Measurements from ENCODE around the gene AKR1A1. TPM values are rescaled to one million over a fixed set of nuclear protein-coding genes. Genes with fewer than 3 reads are reported as not detected.

AKR1A1 gene
- polyA plus RNA-seq, 3 donors, result 219 to 245 (median 219) TPM

DNA sequence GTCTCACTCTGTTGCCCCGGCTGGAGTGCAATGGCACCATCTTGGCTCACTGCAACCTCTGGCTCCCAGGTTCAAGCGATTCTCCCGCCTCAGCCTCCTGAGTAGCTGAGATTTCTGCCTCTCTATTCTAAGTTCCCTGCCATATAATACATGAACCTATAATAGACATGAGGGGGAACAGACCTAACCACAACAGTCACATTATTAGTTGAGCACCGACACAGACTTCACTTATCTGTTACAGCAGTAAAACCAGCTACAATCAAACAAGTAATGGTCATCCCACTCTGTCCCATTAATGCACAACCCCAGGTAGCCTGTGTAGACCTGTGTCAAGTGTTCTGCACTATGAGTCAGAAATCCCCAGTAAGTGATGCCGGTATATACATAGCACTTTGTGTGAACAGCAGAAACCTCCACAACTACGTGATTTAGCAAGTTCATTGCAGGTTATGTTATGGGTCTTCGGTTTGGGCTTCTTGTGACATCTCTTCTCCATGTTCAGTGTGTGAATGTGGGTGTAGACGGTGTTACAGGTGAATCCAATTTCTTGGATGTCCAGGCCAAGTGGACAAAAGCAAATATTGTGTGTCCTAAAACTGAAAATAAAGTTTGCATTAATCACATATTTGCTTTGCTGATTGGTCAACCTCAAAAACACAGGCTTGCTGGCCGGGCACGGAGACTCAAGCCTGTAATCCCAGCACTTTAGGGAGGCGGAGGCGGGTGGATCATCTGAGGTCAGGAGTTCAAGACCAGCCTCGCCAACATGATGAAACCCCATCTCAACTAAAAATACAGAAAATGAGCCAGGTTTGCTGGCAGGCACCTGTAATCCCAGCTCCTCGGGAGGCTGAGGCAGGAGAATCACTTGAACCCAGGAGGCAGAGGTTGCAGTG is 46.9 kb upstream of the AKR1A1 start:
- intact Hi-C loops (cut with micrococcal nuclease), result no loop called here
- peak overlapping the region in 1 of 7 donors; percentile 60 for H3K27ac Mint-ChIP-seq

DNA sequence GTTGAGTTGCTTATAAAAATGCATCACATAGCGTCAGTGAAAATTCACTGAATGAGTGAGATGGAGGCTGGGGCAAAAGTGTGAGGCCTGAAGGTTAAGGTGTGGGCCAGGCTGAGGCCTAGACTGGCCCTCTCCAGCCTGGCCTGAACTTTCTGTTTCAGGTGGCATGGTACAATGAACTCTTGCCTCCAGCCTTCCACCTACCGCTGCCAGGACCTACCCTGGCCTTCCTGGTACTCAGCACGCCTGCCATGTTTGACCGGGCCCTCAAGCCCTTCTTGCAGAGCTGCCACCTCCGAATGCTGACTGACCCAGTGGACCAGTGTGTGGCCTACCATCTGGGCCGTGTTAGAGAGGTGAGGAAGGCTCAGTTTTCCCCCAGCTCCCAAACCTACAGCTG is 43.4 kb upstream of the AKR1A1 start:
- Histone ChIP-seq H3K4me1 (ENCODE audit: control insufficient read depth in 1 of 2, insufficient read depth in 2 of 2, low read length in 2 of 2) (no peaks in the 10 kb centered on the region), H3K36me3 (replicated peaks in 1 of 2; ENCODE audit: control insufficient read depth in 1 of 2, insufficient read depth in 2 of 2, low read length in 2 of 2) (peaks cover 43 to 50% of the 10 kb centered on the region in 2 donors), H2AFZ (ENCODE audit: insufficient read depth, low read depth, low read length, poor library complexity, severe bottlenecking) (no peak overlapping the region), H3K9ac (ENCODE audit: insufficient read depth, low read length, poor library complexity, severe bottlenecking) (no peak overlapping the region), H3K4me2 (replicated peaks; ENCODE audit: extremely low read depth, low read length, poor library complexity, severe bottlenecking) (no peak overlapping the region), H3K4me3 (replicated peaks in 1 of 3; ENCODE audit: low read depth in 2 of 3, low read length in 3 of 3) (no peak overlapping the region), H4K20me1 (ENCODE audit: insufficient read depth, low read length) (peaks cover under 1% of the 10 kb centered on the region), H3K79me2 (ENCODE audit: insufficient read depth, low read length) (no peaks in the 10 kb centered on the region), H3K9me3 (replicated peaks in 1 of 2; ENCODE audit: control insufficient read depth in 1 of 2, insufficient read depth in 1 of 2, low read length in 2 of 2) (no peaks in the 10 kb centered on the region), H3K27ac (ENCODE audit: low read depth in 1 of 2, low read length in 2 of 2) (no peak overlapping the region), H3K27me3 (ENCODE audit: control insufficient read depth in 2 of 2, insufficient read depth in 2 of 2, low read length in 2 of 2) (no peaks in the 10 kb centered on the region)
- intact Hi-C loops (cut with micrococcal nuclease), result no loop called here
- H3K27me3 Mint-ChIP-seq (ENCODE audit: low read depth in 3 of 3), result no peaks in the 10 kb centered on the region
- H3K4me3 Mint-ChIP-seq, result no peak overlapping the region
- TF ChIP-seq, protein P1, sequence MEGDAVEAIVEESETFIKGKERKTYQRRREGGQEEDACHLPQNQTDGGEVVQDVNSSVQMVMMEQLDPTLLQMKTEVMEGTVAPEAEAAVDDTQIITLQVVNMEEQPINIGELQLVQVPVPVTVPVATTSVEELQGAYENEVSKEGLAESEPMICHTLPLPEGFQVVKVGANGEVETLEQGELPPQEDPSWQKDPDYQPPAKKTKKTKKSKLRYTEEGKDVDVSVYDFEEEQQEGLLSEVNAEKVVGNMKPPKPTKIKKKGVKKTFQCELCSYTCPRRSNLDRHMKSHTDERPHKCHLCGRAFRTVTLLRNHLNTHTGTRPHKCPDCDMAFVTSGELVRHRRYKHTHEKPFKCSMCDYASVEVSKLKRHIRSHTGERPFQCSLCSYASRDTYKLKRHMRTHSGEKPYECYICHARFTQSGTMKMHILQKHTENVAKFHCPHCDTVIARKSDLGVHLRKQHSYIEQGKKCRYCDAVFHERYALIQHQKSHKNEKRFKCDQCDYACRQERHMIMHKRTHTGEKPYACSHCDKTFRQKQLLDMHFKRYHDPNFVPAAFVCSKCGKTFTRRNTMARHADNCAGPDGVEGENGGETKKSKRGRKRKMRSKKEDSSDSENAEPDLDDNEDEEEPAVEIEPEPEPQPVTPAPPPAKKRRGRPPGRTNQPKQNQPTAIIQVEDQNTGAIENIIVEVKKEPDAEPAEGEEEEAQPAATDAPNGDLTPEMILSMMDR (IDR thresholded peaks at IDR 0.05), result no peak
- H3K9me3 Mint-ChIP-seq, result no peaks in the 10 kb centered on the region
- no peak for DNase-seq
- WGBS (ENCODE audit: insufficient coverage), result 100% methylated on average over 4 of the region's 6 CpGs
- H3K27ac Mint-ChIP-seq, result peak overlapping the region in 1 of 7 donors; percentile 51
- H3K36me3 Mint-ChIP-seq, result peaks cover 43% of the 10 kb centered on the region in 2 donors
- H3K4me1 Mint-ChIP-seq, result no peaks in the 10 kb centered on the region

More for the DNA sequence above, 46.9 kb upstream of the AKR1A1 start:
- Mint-ChIP-seq H3K27me3 (ENCODE audit: low read depth in 3 of 3) (no peaks in the 10 kb centered on the region), H3K4me1 (peaks cover 26% of the 10 kb centered on the region), H3K4me3 (no peak overlapping the region), H3K36me3 (peaks cover 9 to 14% of the 10 kb centered on the region in 2 donors), H3K9me3 (no peaks in the 10 kb centered on the region)
- Histone ChIP-seq H3K4me3 (replicated peaks in 1 of 3; ENCODE audit: low read depth in 2 of 3, low read length in 3 of 3) (no peak overlapping the region), H3K9me3 (replicated peaks in 1 of 2; ENCODE audit: control insufficient read depth in 1 of 2, insufficient read depth in 1 of 2, low read length in 2 of 2) (no peaks in the 10 kb centered on the region), H4K20me1 (ENCODE audit: insufficient read depth, low read length) (no peaks in the 10 kb centered on the region), H3K27me3 (ENCODE audit: control insufficient read depth in 2 of 2, insufficient read depth in 2 of 2, low read length in 2 of 2) (no peaks in the 10 kb centered on the region), H2AFZ (ENCODE audit: insufficient read depth, low read depth, low read length, poor library complexity, severe bottlenecking) (no peak overlapping the region), H3K27ac (ENCODE audit: low read depth in 1 of 2, low read length in 2 of 2) (no peak overlapping the region), H3K4me2 (replicated peaks; ENCODE audit: extremely low read depth, low read length, poor library complexity, severe bottlenecking) (no peak overlapping the region), H3K79me2 (ENCODE audit: insufficient read depth, low read length) (no peaks in the 10 kb centered on the region), H3K9ac (ENCODE audit: insufficient read depth, low read length, poor library complexity, severe bottlenecking) (no peak overlapping the region), H3K36me3 (replicated peaks in 1 of 2; ENCODE audit: control insufficient read depth in 1 of 2, insufficient read depth in 2 of 2, low read length in 2 of 2) (peaks cover 13 to 15% of the 10 kb centered on the region in 2 donors), H3K4me1 (ENCODE audit: control insufficient read depth in 1 of 2, insufficient read depth in 2 of 2, low read length in 2 of 2) (peaks cover 18 to 20% of the 10 kb centered on the region in 2 donors)
- TF ChIP-seq, protein P1 (IDR thresholded peaks at IDR 0.05), result no peak
- WGBS (ENCODE audit: insufficient coverage), result 94% methylated on average over 7 of the region's 14 CpGs
- no peak for DNase-seq
